Osteocyte (in vitro differentiated cells): Measurements from ENCODE around the gene LRRC27. TPM values are rescaled to one million over a fixed set of nuclear protein-coding genes. Genes with fewer than 3 reads are reported as not detected.

Experiments
- DNase-seq: peaks from one replicate; pipeline ENCODE4 v3.0.0; 2021; ENCODE audit warnings: mixed read lengths; ENCODE audit not compliant: unreplicated experiment; ENCODE audit errors: extremely low spot score
- H3K27ac Mint-ChIP-seq: one replicate; pipeline ENCODE4 v1.8.0; 2021; ENCODE audit warnings: mild to moderate bottlenecking, mixed read lengths; ENCODE audit not compliant: unreplicated experiment
- H3K27me3 Mint-ChIP-seq: one replicate; pipeline ENCODE4 v1.8.0; 2021; ENCODE audit warnings: mixed read lengths; ENCODE audit not compliant: unreplicated experiment
- H3K36me3 Mint-ChIP-seq: one replicate; pipeline ENCODE4 v1.8.0; 2021; ENCODE audit warnings: mixed read lengths; ENCODE audit not compliant: unreplicated experiment
- H3K4me1 Mint-ChIP-seq: one replicate; pipeline ENCODE4 v1.8.0; 2021; ENCODE audit warnings: mixed read lengths; ENCODE audit not compliant: unreplicated experiment
- H3K4me3 Mint-ChIP-seq: one replicate; pipeline ENCODE4 v1.8.0; 2021; ENCODE audit warnings: mild to moderate bottlenecking, moderate library complexity, mixed read lengths; ENCODE audit not compliant: unreplicated experiment
- H3K9me3 Mint-ChIP-seq: one replicate; pipeline ENCODE4 v1.8.0; 2021; ENCODE audit warnings: mixed read lengths; ENCODE audit not compliant: unreplicated experiment
- total RNA-seq: library from RNA; stranded (reverse); gene quantifications from 2 replicates; pipeline ENCODE4 v1.2.1, GENCODE V29; 2021
- TF ChIP-seq, protein P1 (sequence below): fragments of 200-600 bp; sonication (generic); IDR thresholded peaks from 2 replicates; pipeline ENCODE4 v1.5.0; 2021; ENCODE audit warnings: antibody characterized with exemption, mild to moderate bottlenecking, moderate library complexity

The LRRC27 gene
- total RNA-seq, 1 donor from 2014 or later: 18.9 TPM

DNA sequence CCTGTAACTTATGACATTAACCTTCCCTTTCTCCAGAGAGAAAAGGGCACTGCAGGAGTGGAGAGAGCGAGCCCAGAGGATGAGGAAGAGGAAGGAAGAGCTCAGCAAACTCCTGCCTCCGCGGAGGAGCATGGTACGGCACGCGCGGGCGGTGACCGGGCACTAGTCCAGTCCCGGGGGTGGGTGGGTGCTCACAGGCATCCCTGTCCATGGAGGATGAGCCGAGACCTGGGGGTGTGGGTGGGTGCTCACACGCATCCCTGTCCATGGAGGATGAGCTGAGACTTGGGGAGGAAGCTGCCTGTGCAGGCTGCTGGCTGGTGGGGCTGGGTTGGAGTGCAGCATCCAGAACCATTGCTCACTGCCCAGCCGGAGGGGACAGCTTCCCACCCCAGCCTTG is 23.8 kb downstream of the LRRC27 start:
- H3K27ac Mint-ChIP-seq: no peak overlapping the region
- DNase-seq: no peak
- H3K4me3 Mint-ChIP-seq: no peak overlapping the region
- H3K9me3 Mint-ChIP-seq: no peaks in the 10 kb centered on the region
- H3K27me3 Mint-ChIP-seq: no peaks in the 10 kb centered on the region
- peaks cover 13% of the 10 kb centered on the region for H3K36me3 Mint-ChIP-seq
- H3K4me1 Mint-ChIP-seq: no peaks in the 10 kb centered on the region
- TF ChIP-seq, protein P1, sequence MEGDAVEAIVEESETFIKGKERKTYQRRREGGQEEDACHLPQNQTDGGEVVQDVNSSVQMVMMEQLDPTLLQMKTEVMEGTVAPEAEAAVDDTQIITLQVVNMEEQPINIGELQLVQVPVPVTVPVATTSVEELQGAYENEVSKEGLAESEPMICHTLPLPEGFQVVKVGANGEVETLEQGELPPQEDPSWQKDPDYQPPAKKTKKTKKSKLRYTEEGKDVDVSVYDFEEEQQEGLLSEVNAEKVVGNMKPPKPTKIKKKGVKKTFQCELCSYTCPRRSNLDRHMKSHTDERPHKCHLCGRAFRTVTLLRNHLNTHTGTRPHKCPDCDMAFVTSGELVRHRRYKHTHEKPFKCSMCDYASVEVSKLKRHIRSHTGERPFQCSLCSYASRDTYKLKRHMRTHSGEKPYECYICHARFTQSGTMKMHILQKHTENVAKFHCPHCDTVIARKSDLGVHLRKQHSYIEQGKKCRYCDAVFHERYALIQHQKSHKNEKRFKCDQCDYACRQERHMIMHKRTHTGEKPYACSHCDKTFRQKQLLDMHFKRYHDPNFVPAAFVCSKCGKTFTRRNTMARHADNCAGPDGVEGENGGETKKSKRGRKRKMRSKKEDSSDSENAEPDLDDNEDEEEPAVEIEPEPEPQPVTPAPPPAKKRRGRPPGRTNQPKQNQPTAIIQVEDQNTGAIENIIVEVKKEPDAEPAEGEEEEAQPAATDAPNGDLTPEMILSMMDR: no peak

DNA sequence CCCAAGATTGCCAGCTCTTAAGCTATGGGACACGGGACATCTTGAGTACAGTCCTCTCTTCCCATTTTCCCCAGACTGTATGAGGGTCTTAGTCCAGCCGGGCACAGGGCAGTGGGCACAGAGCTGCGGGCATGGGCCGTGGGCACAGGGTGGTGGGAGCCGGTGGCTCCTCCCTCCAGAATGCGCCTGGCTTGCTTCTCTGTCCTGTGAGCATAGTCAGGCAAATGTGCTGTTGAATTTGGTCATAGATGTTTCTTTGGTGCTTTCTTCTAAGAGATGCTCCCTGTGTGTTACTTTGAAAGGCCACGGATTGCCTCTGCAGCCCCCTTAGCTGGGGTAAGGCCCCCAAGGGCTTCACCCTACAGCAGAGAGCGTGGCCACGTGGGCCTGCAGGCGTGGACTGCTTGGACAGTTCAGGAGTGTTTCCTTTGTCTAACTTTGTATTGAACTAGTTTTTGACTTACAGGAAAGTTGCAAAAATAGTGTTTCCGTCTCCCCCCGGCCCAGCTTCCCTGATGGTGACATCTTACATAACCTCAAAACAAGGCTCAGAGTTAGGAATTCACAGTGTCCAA is 24.7 kb downstream of the LRRC27 start:
- DNase-seq: no peak
- TF ChIP-seq, protein P1: no peak
- Mint-ChIP-seq H3K27me3 (no peaks in the 10 kb centered on the region), H3K36me3 (peaks cover 10% of the 10 kb centered on the region), H3K4me3 (no peak overlapping the region), H3K9me3 (no peaks in the 10 kb centered on the region), H3K27ac (no peak overlapping the region), H3K4me1 (no peaks in the 10 kb centered on the region)

DNA sequence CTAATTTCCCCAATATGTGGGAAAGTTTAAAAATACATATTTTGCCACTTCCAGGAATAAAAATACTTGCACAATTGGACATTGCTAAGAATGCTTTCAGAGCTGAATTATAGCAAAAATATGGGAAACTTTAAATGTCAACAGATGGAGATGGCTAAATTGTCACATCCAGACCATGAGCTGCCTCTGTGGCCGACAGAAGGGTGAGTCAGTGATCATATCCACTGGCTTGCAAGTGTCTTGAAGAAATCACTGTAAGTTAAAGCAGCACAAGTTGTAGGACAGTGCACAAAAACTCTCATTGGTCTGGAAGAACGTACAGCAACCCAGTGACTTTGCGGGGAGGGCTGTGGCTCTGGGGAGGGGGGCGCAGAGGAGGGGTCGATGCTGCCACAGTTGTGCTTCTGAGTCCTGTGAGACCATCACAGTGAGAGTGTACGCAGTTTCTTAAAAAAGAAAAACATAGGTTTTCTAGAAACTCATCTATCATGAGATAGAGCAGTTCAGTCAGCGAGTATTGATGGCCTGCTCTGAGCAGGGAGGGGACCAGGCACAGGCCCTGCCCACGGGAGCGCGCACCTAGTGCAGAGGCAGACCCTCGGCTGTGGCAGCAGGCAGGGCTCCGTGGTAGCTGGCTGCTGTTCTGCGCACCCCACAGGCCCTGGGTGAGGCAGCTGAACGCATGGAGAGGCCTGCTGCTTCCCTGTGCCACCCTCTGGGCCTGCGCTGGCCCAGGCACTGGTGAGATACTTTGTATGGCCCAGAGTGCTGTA is 25.5 kb downstream of the LRRC27 start:
- H3K9me3 Mint-ChIP-seq: no peaks in the 10 kb centered on the region
- H3K36me3 Mint-ChIP-seq: peaks cover 15% of the 10 kb centered on the region
- DNase-seq: no peak
- no peak overlapping the region for H3K27ac Mint-ChIP-seq
- no peaks in the 10 kb centered on the region for H3K27me3 Mint-ChIP-seq
- H3K4me3 Mint-ChIP-seq: no peak overlapping the region
- TF ChIP-seq, protein P1: no peak
- H3K4me1 Mint-ChIP-seq: no peaks in the 10 kb centered on the region

DNA sequence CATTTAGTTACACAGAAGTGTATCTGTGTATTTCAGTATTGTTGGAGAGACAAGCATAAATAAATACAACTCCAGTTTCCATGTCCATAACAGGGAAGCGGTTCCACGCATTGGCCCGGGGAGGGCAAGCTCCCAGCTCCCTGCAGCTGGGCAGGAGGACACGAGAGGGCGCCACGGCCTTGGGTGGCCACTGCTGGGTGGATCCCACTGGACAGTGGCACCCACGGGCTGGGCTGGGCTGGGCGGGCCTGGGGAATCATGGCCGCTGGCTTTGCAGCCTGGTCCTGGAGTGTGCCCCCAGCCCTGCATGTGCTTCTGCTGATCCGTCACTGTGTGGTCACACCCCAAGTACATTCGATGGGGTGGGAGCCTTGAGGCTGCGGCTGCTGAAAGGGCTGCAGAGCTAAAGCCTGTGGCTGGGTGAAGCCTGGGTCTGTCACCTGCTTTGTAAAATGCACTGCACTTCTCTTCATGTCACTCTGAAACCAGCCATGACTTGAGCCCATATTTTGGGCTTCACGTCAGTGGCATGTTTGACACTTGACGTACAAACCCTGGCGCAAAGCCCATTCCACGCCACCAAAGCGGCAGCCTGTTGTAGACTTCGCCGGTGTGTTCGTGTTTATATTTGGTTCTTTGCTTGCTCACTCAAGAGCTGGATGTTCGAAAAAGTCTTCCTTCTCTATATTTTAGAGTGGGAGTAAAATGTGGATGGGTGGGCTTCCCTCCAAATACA is 27.5 kb downstream of the LRRC27 start:
- DNase-seq: no peak
- TF ChIP-seq, protein P1: no peak
- no peaks in the 10 kb centered on the region for H3K4me1 Mint-ChIP-seq
- no peak overlapping the region for H3K4me3 Mint-ChIP-seq
- H3K36me3 Mint-ChIP-seq: peaks cover 13% of the 10 kb centered on the region
- no peaks in the 10 kb centered on the region for H3K27me3 Mint-ChIP-seq
- no peak overlapping the region for H3K27ac Mint-ChIP-seq
- H3K9me3 Mint-ChIP-seq: no peaks in the 10 kb centered on the region
